ENCODE measurements around the gene KCNG2.

GRCh38 chr18:79851489-79851888, 53.8 kb downstream of the KCNG2 start:
- TF ChIP-seq ELF1 (IDR thresholded peaks at IDR 0.05) (no peak), CTCF (IDR thresholded peaks at IDR 0.05) (no peak), GATA2 (CRISPR knock-in tag; IDR thresholded peaks at IDR 0.05) (no peak), RXRA (IDR thresholded peaks at IDR 0.05; ENCODE audit: borderline replicate concordance, low read depth) (no peak), EZH2phosphoT487 (IDR thresholded peaks at IDR 0.05; ENCODE audit: borderline replicate concordance, low read depth) (no peak), JUND (IDR thresholded peaks at IDR 0.05) (no peak), USF2 (IDR thresholded peaks at IDR 0.05; ENCODE audit: borderline replicate concordance, low read depth, low read length) (no peak)

Data from SK-N-SH (cell line).